ENCODE measurements around the gene DCUN1D1. TPM values are rescaled to one million over a fixed set of nuclear protein-coding genes. Genes with fewer than 3 reads are reported as not detected.

Gene DCUN1D1
- total and polyA plus RNA-seq, 10 of the 15 experiments (the other 5 are each of a cell fraction or from before 2014, with no cell fraction given) = 19.8 to 47.4 (median 30.8) TPM

- RAD21 ChIA-PET (ENCODE audit: unreplicated experiment) = no interaction called here
- Histone ChIP-seq H3K9ac (ENCODE audit: control insufficient read depth, insufficient read depth, low read length) (no peak overlapping the region), H3K9me3 (replicated peaks; ENCODE audit: control insufficient read depth, insufficient read depth, low read length) (no peaks in the 10 kb centered on the region; the same call in 2 of the 3 replicates), H4K20me1 (ENCODE audit: control insufficient read depth, insufficient read depth) (no peaks in the 10 kb centered on the region), H3K27me3 (replicated peaks in 1 of 2; ENCODE audit: control insufficient read depth in 2 of 2, insufficient read depth in 2 of 2, low read length in 1 of 2) (no peaks in the 10 kb centered on the region), H3K36me3 (ENCODE audit: control insufficient read depth in 2 of 2, insufficient read depth in 2 of 2, low read length in 1 of 2) (no peaks in the 10 kb centered on the region), H3K4me1 (ENCODE audit: control insufficient read depth, insufficient read depth, low read length) (peaks cover 18% of the 10 kb centered on the region), H3K4me2 (ENCODE audit: control insufficient read depth, insufficient read depth) (no peak overlapping the region), H3K27ac (ENCODE audit: control insufficient read depth, insufficient read depth) (no peak overlapping the region), H2AFZ (ENCODE audit: control insufficient read depth, low read depth, low read length) (no peak overlapping the region), H3K79me2 (ENCODE audit: control insufficient read depth, insufficient read depth, low read length) (peaks cover 67% of the 10 kb centered on the region), H3K4me3 (no peak overlapping the region)
- in situ Hi-C loops (cut with MboI) = no loop called here
- BruUV-seq (replicated peaks) = no TSS peak
- ATAC-seq (no peak), FAIRE-seq (no peak), DNase-seq (ENCODE audit: low read depth, low spot score) (no peak)
- TF ChIP-seq ASH2L (IDR thresholded peaks at IDR 0.05; ENCODE audit: borderline replicate concordance, low read depth) (no peak), NR2F1 (conservative IDR thresholded peaks at IDR 0.05) (no peak), SUZ12 (IDR thresholded peaks at IDR 0.05; ENCODE audit: unreplicated experiment) (no peak), NFYA (IDR thresholded peaks at IDR 0.05; ENCODE audit: borderline replicate concordance, low read depth, low read length) (no peak)
- SMC1A ChIA-PET (ENCODE audit: uncharacterized antibody, unreplicated experiment) = no interaction called here
- POLR2A ChIA-PET = interaction anchor here (0.7 to 1.7 kb wide), 2 partner anchors 37 to 60 kb away, joined by 3 to 4 read pairs; no protein-coding TSS in a partner anchor
- CTCF ChIA-PET = interaction anchor here (1.2 kb wide), 1 partner anchor 65 kb away, joined by 3 read pairs; no protein-coding TSS in a partner anchor
- WGBS (ENCODE audit: insufficient coverage, insufficient replicate concordance, low lambda C conversion rate, missing lambda C conversion rate) = 88% methylated on average over 5 of the region's 5 CpGs
- intact Hi-C loops (cut with micrococcal nuclease; ENCODE audit: unreplicated experiment) = loop anchor here (10.0 kb wide), 1 partner anchor 582 kb away; the partner anchor contains the start of gene KLHL6
Observed at GRCh38 chr3:182973047-182973446, 7.3 kb downstream of the DCUN1D1 start.

- SMC1A ChIA-PET (ENCODE audit: uncharacterized antibody, unreplicated experiment) = interaction anchor here (1.3 kb wide), 1 partner anchor 58 kb away, joined by 6 read pairs; no protein-coding TSS in a partner anchor
- intact Hi-C loops (cut with micrococcal nuclease; ENCODE audit: unreplicated experiment) = loop anchor here (10.0 kb wide), 1 partner anchor 582 kb away; the partner anchor contains the start of gene KLHL6
- Histone ChIP-seq H3K36me3 (ENCODE audit: control insufficient read depth in 2 of 2, insufficient read depth in 2 of 2, low read length in 1 of 2) (no peaks in the 10 kb centered on the region), H3K27me3 (replicated peaks in 1 of 2; ENCODE audit: control insufficient read depth in 2 of 2, insufficient read depth in 2 of 2, low read length in 1 of 2) (no peaks in the 10 kb centered on the region), H2AFZ (ENCODE audit: control insufficient read depth, low read depth, low read length) (no peak overlapping the region), H3K4me1 (ENCODE audit: control insufficient read depth, insufficient read depth, low read length) (peaks cover 21% of the 10 kb centered on the region), H3K9ac (ENCODE audit: control insufficient read depth, insufficient read depth, low read length) (no peak overlapping the region), H4K20me1 (ENCODE audit: control insufficient read depth, insufficient read depth) (no peaks in the 10 kb centered on the region), H3K79me2 (ENCODE audit: control insufficient read depth, insufficient read depth, low read length) (peaks cover 73% of the 10 kb centered on the region), H3K9me3 (replicated peaks; ENCODE audit: control insufficient read depth, insufficient read depth, low read length) (no peaks in the 10 kb centered on the region; the same call in 2 of the 3 replicates), H3K4me3 (no peak overlapping the region), H3K4me2 (ENCODE audit: control insufficient read depth, insufficient read depth) (no peak overlapping the region), H3K27ac (ENCODE audit: control insufficient read depth, insufficient read depth) (no peak overlapping the region)
- RAD21 ChIA-PET (ENCODE audit: unreplicated experiment) = interaction anchor here (1.3 kb wide), 1 partner anchor 12 kb away, joined by 4 read pairs; no protein-coding TSS in a partner anchor
- 97% methylated on average over 6 of the region's 6 CpGs for WGBS (ENCODE audit: insufficient coverage, insufficient replicate concordance, low lambda C conversion rate, missing lambda C conversion rate)
- no peak for FAIRE-seq
- BruUV-seq (replicated peaks) = no TSS peak
- no peak for ATAC-seq
- no peak for DNase-seq (ENCODE audit: low read depth, low spot score)
- in situ Hi-C loops (cut with MboI) = no loop called here
- CTCF ChIA-PET = interaction anchor here (1.2 kb wide), 1 partner anchor 64 kb away, joined by 3 read pairs; no protein-coding TSS in a partner anchor
- POLR2A ChIA-PET = interaction anchor here (0.6 to 1.7 kb wide), 2 partner anchors 36 to 437 kb away, joined by 4 to 6 read pairs; no protein-coding TSS in a partner anchor
- no peak for TF ChIP-seq ZBTB11 (CRISPR knock-in tag; IDR thresholded peaks at IDR 0.05)
- no peak for TF ChIP-seq NFYA (IDR thresholded peaks at IDR 0.05; ENCODE audit: borderline replicate concordance, low read depth, low read length)
- no peak for TF ChIP-seq SREBF2 (IDR thresholded peaks at IDR 0.05; ENCODE audit: low read length)
- no peak for TF ChIP-seq ETV6 (conservative IDR thresholded peaks at IDR 0.05 in 1 of 2, IDR thresholded peaks at IDR 0.05 in 1 of 2; ENCODE audit: borderline replicate concordance in 1 of 2, low read depth in 1 of 2)
- no peak for TF ChIP-seq PML (IDR thresholded peaks at IDR 0.05; ENCODE audit: low read length)
- no peak for TF ChIP-seq SP1 (IDR thresholded peaks at IDR 0.05; ENCODE audit: low read depth, low read length)
- no peak for TF ChIP-seq SRF (IDR thresholded peaks at IDR 0.05; ENCODE audit: low read depth in 2 of 2, low read length in 2 of 2)
- no peak for TF ChIP-seq IRF3 (IDR thresholded peaks at IDR 0.05)
- TF ChIP-seq RB1 (IDR thresholded peaks at IDR 0.05; ENCODE audit: borderline replicate concordance) = no peak
- TF ChIP-seq MEF2A (IDR thresholded peaks at IDR 0.05; ENCODE audit: insufficient read depth, low read depth, low read length) = no peak
Observed at GRCh38 chr3:182972387-182972786, 8.0 kb downstream of the DCUN1D1 start.
